ENCODE data around the gene PABPN1L. TPM values are rescaled to one million over a fixed set of nuclear protein-coding genes. Genes with fewer than 3 reads are reported as not detected.

PABPN1L gene
- total and polyA plus RNA-seq, 9 of the 15 experiments (the other 6 are each of a cell fraction or from before 2014, with no cell fraction given) = 0.11 to 0.32 TPM; not detected in 7

- Histone ChIP-seq H2AFZ (ENCODE audit: low read depth, low read length) (no peak overlapping the region), H4K20me1 (replicated peaks; ENCODE audit: control insufficient read depth, insufficient read depth, low read length) (no peaks in the 10 kb centered on the region), H3K36me3 (ENCODE audit: control insufficient read depth, insufficient read depth, low read length) (no peaks in the 10 kb centered on the region), H3K9me1 (ENCODE audit: control insufficient read depth, insufficient read depth, low read length) (no peaks in the 10 kb centered on the region), H3K9me3 (replicated peaks; ENCODE audit: control insufficient read depth, insufficient read depth, low read depth, low read length) (no peaks in the 10 kb centered on the region), H3K79me2 (ENCODE audit: control insufficient read depth, insufficient read depth, low read length) (no peaks in the 10 kb centered on the region), H3K4me2 (ENCODE audit: insufficient read depth, low read length) (no peak overlapping the region), H3K4me3 (no peak overlapping the region), H3K4me1 (replicated peaks in 1 of 2; ENCODE audit: control insufficient read depth in 2 of 2, insufficient read depth in 2 of 2, low read length in 2 of 2) (peaks cover 0 to 25% of the 10 kb centered on the region in 2 experiments; a peak in 3 of 5 replicates), H3K9ac (ENCODE audit: insufficient read depth in 1 of 2, low read depth in 2 of 2, low read length in 2 of 2) (peak overlapping the region in 1 of 2 experiments; percentile 52; a peak in 1 of 4 replicates), H3K27me3 (ENCODE audit: control insufficient read depth in 2 of 2, insufficient read depth in 2 of 2, low read length in 2 of 2) (no peaks in the 10 kb centered on the region), H3K27ac (ENCODE audit: extremely low read depth, low read depth, low read length) (no peak overlapping the region)
- BruUV-seq (replicated peaks) = no TSS peak
- ChIA-PET CTCF (ENCODE audit: low intra/inter-chr PET ratio) (interaction anchor here (0.6 kb wide), 1 partner anchor 187 kb away, joined by 3 read pairs; no protein-coding TSS in a partner anchor), POLR2A (no interaction called here)
- TF ChIP-seq HCFC1 (IDR thresholded peaks at IDR 0.05; ENCODE audit: low read depth, low read length) = no peak
- TF ChIP-seq SPI1 (IDR thresholded peaks at IDR 0.05; ENCODE audit: borderline replicate concordance, low read depth, low read length) = 0 out of 2 replicates have a peak, but pooled peaks have one; percentile 21
- intact Hi-C loops (cut with micrococcal nuclease) = no loop called here
- in situ Hi-C loops (cut with MboI) = no loop called here
- no peak for DNase-seq (ENCODE audit: extremely low read depth in 1 of 4, low spot score in 3 of 4)
- 77% methylated on average over 14 of the region's 21 CpGs for WGBS (ENCODE audit: insufficient coverage, low coverage, missing lambda C conversion rate)
- no peak for FAIRE-seq
- ATAC-seq = no peak
These were observed 17.9 kb downstream of the PABPN1L start for GRCh38 chr16:88848557-88848956.

GRCh38 chr16:88847654-88848053 lies 18.8 kb downstream of the PABPN1L start:
- H3K4me3 ChIP-seq = no peak overlapping the region
- no peak for ATAC-seq
- no TSS peak for BruUV-seq (replicated peaks)
- no peaks in the 10 kb centered on the region for H3K27me3 ChIP-seq (ENCODE audit: control insufficient read depth in 2 of 2, insufficient read depth in 2 of 2, low read length in 2 of 2)
- H3K9me3 ChIP-seq (replicated peaks; ENCODE audit: control insufficient read depth, insufficient read depth, low read depth, low read length) = no peaks in the 10 kb centered on the region
- no peaks in the 10 kb centered on the region for H3K9me1 ChIP-seq (ENCODE audit: control insufficient read depth, insufficient read depth, low read length)
- CTCF ChIA-PET (ENCODE audit: low intra/inter-chr PET ratio) = interaction anchor here (0.6 kb wide), 1 partner anchor 188 kb away, joined by 3 read pairs; no protein-coding TSS in a partner anchor
- POLR2A ChIA-PET = interaction anchor here (0.7 kb wide), 1 partner anchor 8 kb away, joined by 3 read pairs; no protein-coding TSS in a partner anchor
- H2AFZ ChIP-seq (ENCODE audit: low read depth, low read length) = no peak overlapping the region
- intact Hi-C loops (cut with micrococcal nuclease) (no loop called here), in situ Hi-C loops (cut with MboI) (no loop called here)
- no peak for FAIRE-seq
- peaks cover 0 to 30% of the 10 kb centered on the region in 2 experiments; a peak in 2 of 5 replicates for H3K4me1 ChIP-seq (replicated peaks in 1 of 2; ENCODE audit: control insufficient read depth in 2 of 2, insufficient read depth in 2 of 2, low read length in 2 of 2)
- no peak overlapping the region for H3K27ac ChIP-seq (ENCODE audit: extremely low read depth, low read depth, low read length)
- H4K20me1 ChIP-seq (replicated peaks; ENCODE audit: control insufficient read depth, insufficient read depth, low read length) = no peaks in the 10 kb centered on the region
- no peaks in the 10 kb centered on the region for H3K79me2 ChIP-seq (ENCODE audit: control insufficient read depth, insufficient read depth, low read length)
- 80% methylated on average over 16 of the region's 18 CpGs for WGBS (ENCODE audit: insufficient coverage, low coverage, missing lambda C conversion rate)
- DNase-seq (ENCODE audit: extremely low read depth in 1 of 4, low spot score in 3 of 4) = no peak
- no peaks in the 10 kb centered on the region for H3K36me3 ChIP-seq (ENCODE audit: control insufficient read depth, insufficient read depth, low read length)
- no peak overlapping the region for H3K4me2 ChIP-seq (ENCODE audit: insufficient read depth, low read length)
- H3K9ac ChIP-seq (ENCODE audit: insufficient read depth in 1 of 2, low read depth in 2 of 2, low read length in 2 of 2) = peak overlapping the region in 1 of 2 experiments; percentile 35; a peak in 1 of 4 replicates
- TF ChIP-seq ZNF175 (CRISPR knock-in tag; IDR thresholded peaks at IDR 0.05; ENCODE audit: low read depth) (no peak), HCFC1 (IDR thresholded peaks at IDR 0.05; ENCODE audit: low read depth, low read length) (no peak), ZNF436 (CRISPR knock-in tag; IDR thresholded peaks at IDR 0.05) (no peak), TEAD4 (IDR thresholded peaks at IDR 0.05; ENCODE audit: low read length) (no peak), TEAD4 (CRISPR knock-in tag; IDR thresholded peaks at IDR 0.05; ENCODE audit: borderline replicate concordance) (no peak), HLTF (IDR thresholded peaks at IDR 0.05) (no peak), PTBP1 (IDR thresholded peaks at IDR 0.05; ENCODE audit: low read depth, low read length) (no peak), FOXP4 (CRISPR knock-in tag; IDR thresholded peaks at IDR 0.05; ENCODE audit: borderline replicate concordance) (no peak), TFAM (CRISPR knock-in tag; conservative IDR thresholded peaks at IDR 0.05) (no peak), TAF15 (IDR thresholded peaks at IDR 0.05; ENCODE audit: low read depth, low read length) (no peak), PURB (CRISPR knock-in tag; IDR thresholded peaks at IDR 0.05; ENCODE audit: low read depth) (no peak), ARID3B (CRISPR knock-in tag; IDR thresholded peaks at IDR 0.05; ENCODE audit: borderline replicate concordance) (no peak)

Measured in K562 (cell line).